H1 (cell line): ENCODE measurements around the gene TGFBR2. TPM values are rescaled to one million over a fixed set of nuclear protein-coding genes. Genes with fewer than 3 reads are reported as not detected.

Experiments used
- CTCF ChIA-PET: fragments of 300-600 bp; sonication (Branson Sonifier 250); formaldehyde crosslinking; loops from one replicate; lab custom pipeline; 2021; ENCODE audit not compliant: partially characterized antibody; lab: Charles Lee
- POLR2A ChIA-PET: fragments of 300-600 bp; sonication (Branson Sonifier 250); formaldehyde crosslinking; loops from one replicate; lab custom pipeline; 2021; ENCODE audit warnings: inconsistent platforms; ENCODE audit not compliant: partially characterized antibody; lab: Charles Lee
- DNase-seq, 2 experiments: peaks; one replicate each; pipeline versions ENCODE4 v3.0.0 to v3.0.0-alpha.2; 2010 to 2022; ENCODE audit warnings: low spot score in 2 of 2, low read depth in 1 of 2, mixed read lengths in 1 of 2
- FAIRE-seq: peaks from 2 replicates; lab custom pipeline; 2011; peaks lifted over from hg19 to GRCh38; lab: Jason Lieb, UNC
- H2AFZ ChIP-seq: 2 replicates; pipeline ENCODE4 v1.8.1; 2012; ENCODE audit warnings: low read length, inconsistent platforms
- H2AK5ac ChIP-seq: 2 replicates; pipeline ENCODE4 v1.6.1; 2013; ENCODE audit warnings: low read depth, low read length
- H2BK120ac ChIP-seq: replicated peaks from 2 replicates; pipeline ENCODE3; 2013; ENCODE audit warnings: low read depth, low read length, inconsistent platforms
- H2BK12ac ChIP-seq: 2 replicates; pipeline ENCODE4 v1.6.1; 2013; ENCODE audit warnings: low read depth, low read length
- H2BK15ac ChIP-seq: 2 replicates; pipeline ENCODE4 v1.6.1; 2013; ENCODE audit warnings: low read length
- H2BK20ac ChIP-seq: 2 replicates; pipeline ENCODE4 v1.6.1; 2013; ENCODE audit warnings: low read length
- H2BK5ac ChIP-seq: 2 replicates; pipeline ENCODE4 v1.6.1; 2013; ENCODE audit warnings: low read depth, low read length
- H3K14ac ChIP-seq: 2 replicates; pipeline ENCODE4 v1.6.1; 2013; ENCODE audit warnings: inconsistent platforms; ENCODE audit not compliant: insufficient read length
- H3K18ac ChIP-seq: 2 replicates; pipeline ENCODE4 v1.6.1; 2013; ENCODE audit warnings: low read length; ENCODE audit errors: extremely low read depth
- H3K23ac ChIP-seq: 2 replicates; pipeline ENCODE4 v1.6.1; 2013; ENCODE audit warnings: inconsistent platforms; ENCODE audit not compliant: insufficient read length
- H3K23me2 ChIP-seq: 2 replicates; pipeline ENCODE4 v1.6.1; 2013; ENCODE audit warnings: low read depth, low read length
- H3K27ac ChIP-seq: 2 replicates; pipeline ENCODE4 v1.6.1; 2011; ENCODE audit warnings: low read depth, low read length, inconsistent platforms
- H3K27me3 ChIP-seq, 4 experiments: replicated peaks in 1 of 4; 1 replicate in 1 of 4; 2 replicates in 3 of 4; pipeline versions ENCODE4 v1.6.1 to v1.8.1; 2011 to 2013; ENCODE audit warnings: low read length in 3 of 4, mild to moderate bottlenecking in 3 of 4, inconsistent platforms in 2 of 4, mixed read lengths in 2 of 4, moderate library complexity in 1 of 4; ENCODE audit not compliant: control insufficient read depth in 3 of 4, insufficient read depth in 3 of 4; ENCODE audit errors: extremely low read depth in 1 of 4
- H3K36me3 ChIP-seq, 4 experiments: 2 replicates each; pipeline versions ENCODE4 v1.6.1 to v1.8.1; 2011 to 2013; ENCODE audit warnings: mild to moderate bottlenecking in 4 of 4, low read length in 3 of 4, moderate library complexity in 2 of 4, control low read depth in 1 of 4, inconsistent platforms in 1 of 4; ENCODE audit not compliant: insufficient read depth in 4 of 4, control insufficient read depth in 2 of 4
- H3K4ac ChIP-seq: replicated peaks from 2 replicates; pipeline ENCODE3; 2013; ENCODE audit warnings: low read length, low read depth, mixed read lengths, inconsistent platforms; ENCODE audit not compliant: insufficient read length
- H3K4me1 ChIP-seq, 4 experiments: replicated peaks in 1 of 4; 1 replicate in 1 of 4; 2 replicates in 3 of 4; pipeline versions ENCODE4 v1.6.1 to v1.8.1; 2011 to 2013; ENCODE audit warnings: low read length in 3 of 4, inconsistent platforms in 2 of 4, mixed read lengths in 1 of 4; ENCODE audit not compliant: insufficient read depth in 4 of 4, control insufficient read depth in 3 of 4
- H3K4me2 ChIP-seq, 2 experiments: 2 replicates each; pipeline versions ENCODE4 v1.6.1 to v1.8.1; 2011 to 2013; ENCODE audit warnings: low read depth in 2 of 2, low read length in 2 of 2, control low read depth in 1 of 2, inconsistent platforms in 1 of 2, mild to moderate bottlenecking in 1 of 2; ENCODE audit not compliant: insufficient read depth in 1 of 2
- H3K4me3 ChIP-seq, 4 experiments: fragments of 200-600, 300-600 bp in 1 of 4; sonication (generic), shearing (Covaris generic), sonication (Bioruptor Twin) in 1 of 4; 2 replicates each; pipeline versions ENCODE4 v1.5.1 to v1.8.1; 2011 to 2016; ENCODE audit warnings: low read length in 4 of 4, low read depth in 3 of 4, control low read depth in 2 of 4, inconsistent platforms in 2 of 4, mild to moderate bottlenecking in 2 of 4, mixed read lengths in 1 of 4, moderate library complexity in 1 of 4; ENCODE audit not compliant: insufficient read depth in 2 of 4; ENCODE audit errors: extremely low read depth in 1 of 4
- H3K56ac ChIP-seq: replicated peaks from 2 replicates; pipeline ENCODE3; 2013; ENCODE audit warnings: low read depth, mild to moderate bottlenecking, mixed read lengths, low read length, inconsistent platforms; ENCODE audit not compliant: insufficient read length
- H3K79me1 ChIP-seq: 2 replicates; pipeline ENCODE4 v1.6.1; 2013; ENCODE audit warnings: low read depth, low read length, control low read depth
- H3K79me2 ChIP-seq, 2 experiments: 2 replicates each; pipeline versions ENCODE4 v1.6.1 to v1.8.1; 2012 to 2013; ENCODE audit warnings: low read length in 2 of 2, mild to moderate bottlenecking in 2 of 2, inconsistent platforms in 1 of 2; ENCODE audit not compliant: insufficient read depth in 2 of 2, control insufficient read depth in 1 of 2
- H3K9ac ChIP-seq, 4 experiments: replicated peaks in 1 of 4; 1 replicate in 1 of 4; 2 replicates in 3 of 4; pipeline versions ENCODE4 v1.6.1 to v1.8.1; 2011 to 2013; ENCODE audit warnings: low read depth in 3 of 4, low read length in 3 of 4, control low read depth in 2 of 4, mild to moderate bottlenecking in 2 of 4, moderate library complexity in 2 of 4, inconsistent platforms in 1 of 4; ENCODE audit errors: extremely low read depth in 1 of 4
- H3K9me3 ChIP-seq, 2 experiments: 2 replicates each; pipeline versions ENCODE4 v1.6.1 to v1.8.1; 2012 to 2013; ENCODE audit warnings: mild to moderate bottlenecking in 2 of 2, moderate library complexity in 2 of 2, control low read depth in 1 of 2, inconsistent platforms in 1 of 2, low read depth in 1 of 2, low read length in 1 of 2, mixed read lengths in 1 of 2; ENCODE audit not compliant: insufficient read depth in 2 of 2
- H4K20me1 ChIP-seq, 2 experiments: replicated peaks in 1 of 2; 2 replicates each; pipeline versions ENCODE3 to v1.8.1; 2011 to 2013; ENCODE audit warnings: inconsistent platforms in 2 of 2, low read length in 2 of 2, mild to moderate bottlenecking in 1 of 2; ENCODE audit not compliant: insufficient read depth in 2 of 2, control insufficient read depth in 1 of 2
- H4K5ac ChIP-seq: 2 replicates; pipeline ENCODE4 v1.6.1; 2013; ENCODE audit warnings: low read length, low read depth, mixed read lengths, inconsistent platforms; ENCODE audit not compliant: insufficient read length
- H4K8ac ChIP-seq: 2 replicates; pipeline ENCODE4 v1.8.0; 2013; ENCODE audit warnings: mild to moderate bottlenecking, moderate library complexity, low read length, inconsistent platforms; ENCODE audit not compliant: insufficient read depth; ENCODE audit errors: extremely low read depth
- H4K91ac ChIP-seq: replicated peaks from 2 replicates; pipeline ENCODE3; 2013; ENCODE audit warnings: low read length, mixed read lengths, inconsistent platforms; ENCODE audit not compliant: insufficient read length
- CBX5 ChIP-seq: fragments of 300-800, 300-1000 bp; sonication (generic); IDR thresholded peaks from 2 replicates; pipeline ENCODE4 v1.7.1; 2016; ENCODE audit warnings: antibody characterized with exemption, low read length, low read depth
- SAP30 ChIP-seq: fragments of 300-600 bp; sonication (generic); IDR thresholded peaks from 2 replicates; pipeline ENCODE4 v1.7.1; 2012; ENCODE audit warnings: low read length, moderate library complexity, mild to moderate bottlenecking, inconsistent platforms; ENCODE audit not compliant: insufficient read depth, insufficient replicate concordance
- ZNF274 ChIP-seq: IDR thresholded peaks from 2 replicates; pipeline ENCODE4 v1.7.0; 2012; ENCODE audit warnings: low read length, borderline replicate concordance; ENCODE audit errors: extremely low read depth
- WGBS, 2 experiments: shearing (Covaris generic) in 1 of 2; methylation state at CpG; one replicate each; pipeline versions ENCODE4 v1.1.6 to v1.1.7; 2013 to 2015; ENCODE audit warnings: low lambda C conversion rate in 2 of 2, mixed read lengths in 2 of 2, inconsistent platforms in 1 of 2, low coverage in 1 of 2, missing lambda C conversion rate in 1 of 2; ENCODE audit not compliant: insufficient replicate concordance in 2 of 2, insufficient coverage in 1 of 2, insufficient read length in 1 of 2; ENCODE audit errors: extremely low coverage in 1 of 2, missing lambda C conversion rate in 1 of 2; 5-methylcytosine and 5-hydroxymethylcytosine counted together
- polyA plus RNA-seq, 7 experiments: library from polyadenylated mRNA; depleted of rRNA in 3 of 7; stranded (reverse) in 5 of 7; unstranded in 2 of 7; fragments of >200 nt in 5 of 7; fragments of 200-250 nt in 2 of 7; gene quantifications; 1 replicate in 5 of 7; 2 replicates in 1 of 7; 4 replicates in 1 of 7; pipeline versions ENCODE4 v1.2.1 to v1.2.3, GENCODE V29; 2011 to 2013; ENCODE audit warnings: missing spikeins in 2 of 7, mixed read lengths in 2 of 7
- total RNA-seq: library from RNA; stranded (reverse); fragmentation: NEBNext Ultra II Directional; extraction: Animal tissue kit (Norgen Biotek cat#: 25700); gene quantifications from 2 replicates; pipeline ENCODE4 v1.2.1, GENCODE V29; 2021

The TGFBR2 gene
- total and polyA plus RNA-seq, 2 of the 8 experiments (the other 6 are each of a cell fraction or from before 2014, with no cell fraction given): 4.2 to 7.4 TPM

DNA sequence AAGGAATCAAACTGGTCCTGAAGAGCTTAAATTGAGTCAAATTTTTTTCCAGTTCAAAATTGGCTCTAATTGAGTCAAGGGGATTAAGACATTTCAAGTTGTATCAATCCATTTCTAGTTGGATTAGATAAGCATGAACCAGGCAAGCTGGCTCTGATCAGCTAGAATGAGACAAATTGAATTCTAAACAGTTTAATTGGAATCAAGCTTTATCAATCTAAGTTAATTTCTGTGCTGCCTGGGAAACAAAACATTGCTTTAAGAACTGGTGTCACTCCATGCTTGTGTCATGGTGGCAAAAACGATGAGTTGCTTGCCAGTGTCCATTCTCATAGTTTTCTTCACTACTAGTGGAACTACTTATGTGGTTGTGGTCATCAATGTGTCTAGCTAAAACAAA lies 116.8 kb downstream of the TGFBR2 start:
- 85% methylated on average over 1 of the region's 1 CpG; no CpG with 5 or more reads in 1 of the 2 experiments for WGBS, 2 experiments
- Histone ChIP-seq H2BK5ac (no peak overlapping the region), H3K14ac (no peak overlapping the region), H3K79me1 (no peaks in the 10 kb centered on the region), H4K8ac (no peak overlapping the region), H2BK15ac (no peak overlapping the region), H3K27ac (no peak overlapping the region), H3K4me1 (no peaks in the 10 kb centered on the region), H3K9me3 (no peaks in the 10 kb centered on the region), H3K4me3 (no peak overlapping the region), H3K27me3 (peaks cover 0 to 1% (median 0%) of the 10 kb centered on the region in 4 experiments; a peak in 1 of 7 replicates), H3K4ac (no peak overlapping the region), H4K5ac (no peak overlapping the region), H3K36me3 (no peaks in the 10 kb centered on the region), H3K23me2 (no peaks in the 10 kb centered on the region; the same call in 1 of the 2 replicates), H3K4me2 (no peak overlapping the region), H2BK20ac (no peak overlapping the region), H2AFZ (no peak overlapping the region), H3K18ac (no peak overlapping the region), H4K91ac (no peak overlapping the region), H3K56ac (no peak overlapping the region), H3K79me2 (no peaks in the 10 kb centered on the region), H2BK12ac (no peak overlapping the region), H4K20me1 (no peaks in the 10 kb centered on the region), H2BK120ac (no peak overlapping the region), H2AK5ac (no peak overlapping the region), H3K23ac (no peak overlapping the region), H3K9ac (no peak overlapping the region)
- FAIRE-seq (no peak), DNase-seq (no peak)
- ChIA-PET CTCF (no interaction called here), POLR2A (no interaction called here)
- TF ChIP-seq SAP30: no peak
- no peak for TF ChIP-seq ZNF274
- TF ChIP-seq CBX5: no peak
